Right lobe of liver (tissue), 6 donors: ENCODE measurements around the gene CPD. TPM values are rescaled to one million over a fixed set of nuclear protein-coding genes. Genes with fewer than 3 reads are reported as not detected.

Experiments used
- ATAC-seq, 4 donors: fragments of 200-7000 bp; cut with Tn5 transposase; one replicate each; pipeline ENCODE4 v1.9.1; 2020; ENCODE audit warnings: mild to moderate bottlenecking in 4 of 4, moderate library complexity in 4 of 4
- DNase-seq, 3 donors: peaks; one replicate each; pipeline ENCODE4 v3.0.0-alpha.2; 2020
- H3K27ac ChIP-seq, 3 donors: fragments of 200-600 bp; one replicate each; pipeline ENCODE4 v1.8.0; 2022
- H3K27me3 ChIP-seq, 2 donors: fragments of 200-600 bp; one replicate each; pipeline ENCODE4 v1.8.0; 2022
- H3K36me3 ChIP-seq, 4 donors: fragments of 200-600 bp; sonication (generic) in 1 of 4; one replicate each; pipeline versions ENCODE4 v1.5.1 to v1.8.0; 2017 to 2022; ENCODE audit warnings: control low read depth in 1 of 4
- H3K4me1 ChIP-seq, 4 donors: fragments of 200-600 bp; sonication (generic) in 1 of 4; one replicate each; pipeline versions ENCODE4 v1.5.1 to v1.8.0; 2017 to 2022; ENCODE audit warnings: control low read depth in 1 of 4
- H3K4me3 ChIP-seq, 3 donors: fragments of 200-600 bp; one replicate each; pipeline ENCODE4 v1.8.0; 2022
- H3K9me3 ChIP-seq, 4 donors: fragments of 200-600 bp; sonication (generic) in 1 of 4; one replicate each; pipeline versions ENCODE4 v1.5.1 to v1.8.0; 2017 to 2022; ENCODE audit warnings: control low read depth in 1 of 4
- POLR2A ChIP-seq: fragments of 450-650 bp; IDR thresholded peaks from one replicate; pipeline ENCODE4 v1.6.1; 2017; ENCODE audit warnings: antibody characterized with exemption, mild to moderate bottlenecking
- WGBS: methylation state at CpG from one replicate; pipeline ENCODE4 v1.1.6; 2018; ENCODE audit warnings: low coverage, low lambda C conversion rate; ENCODE audit not compliant: insufficient coverage; ENCODE audit errors: missing lambda C conversion rate; 5-methylcytosine and 5-hydroxymethylcytosine counted together
- intact Hi-C, 2 donors: fragments of 100-400 bp; cut with DNase I; formaldehyde crosslinking; loops; one replicate each; pipeline versions ENCODE4 v1.11.2 to v1.14.1; 2022
- total RNA-seq, 6 experiments: library from RNA; depleted of rRNA in 2 of 6; stranded (reverse); fragments of >200 nt in 2 of 6; fragmentation: NEBNext Ultra II Directional in 3 of 6; extraction: Animal tissue kit (Norgen Biotek cat#: 25700) in 3 of 6; gene quantifications; one replicate each; pipeline versions ENCODE4 v1.1.0 to v1.2.4, GENCODE V29; 2016 to 2023
- TF ChIP-seq, protein P1 (sequence below), 4 donors: fragments of 200-600 bp in 3 of 4; fragments of 450-650 bp in 1 of 4; IDR thresholded peaks; one replicate each; pipeline versions ENCODE4 v1.5.1 to v1.8.0; 2016 to 2022; ENCODE audit warnings: antibody characterized with exemption in 4 of 4, mild to moderate bottlenecking in 2 of 4
- donor health status: DM: no; HTN: yes; CAD: no.
- donor health status: DM: no; HTN: no; CAD: no.
- donor health status: DM: no; HTN: no; CAD: no.
- donor health status: DM: no; HTN: yes; CAD: no.
- donor health status: DM: no; HTN: yes; CAD: no.

CPD gene
- total RNA-seq, 6 experiments from 2014 or later: 42.2 to 129 (median 53.5) TPM

DNA sequence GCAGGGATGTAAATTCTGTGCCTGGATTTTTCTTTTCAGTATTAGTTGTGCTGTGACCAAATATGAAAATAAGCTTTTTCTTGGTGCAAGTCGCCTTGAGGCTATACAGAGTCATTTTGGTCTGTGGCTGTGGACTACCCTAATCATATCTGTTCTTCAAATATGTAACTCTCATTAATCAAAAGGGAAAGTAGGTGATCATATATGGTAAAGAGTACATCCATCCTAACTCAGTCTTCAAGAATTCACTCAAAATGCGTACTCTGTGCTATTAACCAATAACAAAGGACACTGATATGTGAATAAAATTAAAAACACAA is 2.6 kb downstream of the CPD start:
- no peak for TF ChIP-seq POLR2A
- TF ChIP-seq, protein P1, sequence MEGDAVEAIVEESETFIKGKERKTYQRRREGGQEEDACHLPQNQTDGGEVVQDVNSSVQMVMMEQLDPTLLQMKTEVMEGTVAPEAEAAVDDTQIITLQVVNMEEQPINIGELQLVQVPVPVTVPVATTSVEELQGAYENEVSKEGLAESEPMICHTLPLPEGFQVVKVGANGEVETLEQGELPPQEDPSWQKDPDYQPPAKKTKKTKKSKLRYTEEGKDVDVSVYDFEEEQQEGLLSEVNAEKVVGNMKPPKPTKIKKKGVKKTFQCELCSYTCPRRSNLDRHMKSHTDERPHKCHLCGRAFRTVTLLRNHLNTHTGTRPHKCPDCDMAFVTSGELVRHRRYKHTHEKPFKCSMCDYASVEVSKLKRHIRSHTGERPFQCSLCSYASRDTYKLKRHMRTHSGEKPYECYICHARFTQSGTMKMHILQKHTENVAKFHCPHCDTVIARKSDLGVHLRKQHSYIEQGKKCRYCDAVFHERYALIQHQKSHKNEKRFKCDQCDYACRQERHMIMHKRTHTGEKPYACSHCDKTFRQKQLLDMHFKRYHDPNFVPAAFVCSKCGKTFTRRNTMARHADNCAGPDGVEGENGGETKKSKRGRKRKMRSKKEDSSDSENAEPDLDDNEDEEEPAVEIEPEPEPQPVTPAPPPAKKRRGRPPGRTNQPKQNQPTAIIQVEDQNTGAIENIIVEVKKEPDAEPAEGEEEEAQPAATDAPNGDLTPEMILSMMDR (IDR thresholded peaks at IDR 0.05): no peak
- Histone ChIP-seq H3K27ac (no peak overlapping the region), H3K36me3 (no peaks in the 10 kb centered on the region), H3K9me3 (no peaks in the 10 kb centered on the region), H3K4me3 (no peak overlapping the region), H3K4me1 (peaks cover 0 to 33% (median 0%) of the 10 kb centered on the region in 4 donors), H3K27me3 (no peaks in the 10 kb centered on the region)
- whole genome bisulfite sequencing: 88% methylated on average over 2 of the region's 2 CpGs
- ATAC-seq (no peak), DNase-seq (no peak)
- intact Hi-C loops: no loop called here

DNA sequence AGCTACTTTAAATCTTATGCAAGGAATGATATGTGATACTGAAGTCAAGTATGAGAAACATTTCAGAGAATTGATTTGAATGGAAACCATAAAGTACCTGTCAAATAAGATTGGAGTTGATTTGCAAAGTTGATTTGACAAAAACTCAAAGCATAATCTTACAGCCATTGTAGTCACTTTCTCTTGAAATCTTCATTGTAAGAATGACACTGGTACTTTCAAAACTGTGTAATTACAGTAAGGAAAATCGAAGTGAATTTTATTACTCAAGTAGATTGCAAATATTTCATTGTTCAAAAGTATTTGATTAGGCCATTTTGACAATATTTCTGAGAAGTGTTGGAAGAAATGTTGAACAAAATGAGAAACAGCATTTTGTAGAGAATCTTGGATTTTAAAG is 3.6 kb downstream of the CPD start:
- ATAC-seq (no peak), DNase-seq (no peak)
- Histone ChIP-seq H3K9me3 (no peaks in the 10 kb centered on the region), H3K36me3 (peaks cover 0 to 3% (median 0%) of the 10 kb centered on the region in 4 donors), H3K4me3 (no peak overlapping the region), H3K27ac (no peak overlapping the region), H3K4me1 (peaks cover 0 to 33% (median 0%) of the 10 kb centered on the region in 4 donors), H3K27me3 (no peaks in the 10 kb centered on the region)
- 69% methylated on average over 1 of the region's 1 CpG for WGBS
- intact Hi-C loops: no loop called here
- TF ChIP-seq, protein P1 (IDR thresholded peaks at IDR 0.05): no peak
- no peak for TF ChIP-seq POLR2A

DNA sequence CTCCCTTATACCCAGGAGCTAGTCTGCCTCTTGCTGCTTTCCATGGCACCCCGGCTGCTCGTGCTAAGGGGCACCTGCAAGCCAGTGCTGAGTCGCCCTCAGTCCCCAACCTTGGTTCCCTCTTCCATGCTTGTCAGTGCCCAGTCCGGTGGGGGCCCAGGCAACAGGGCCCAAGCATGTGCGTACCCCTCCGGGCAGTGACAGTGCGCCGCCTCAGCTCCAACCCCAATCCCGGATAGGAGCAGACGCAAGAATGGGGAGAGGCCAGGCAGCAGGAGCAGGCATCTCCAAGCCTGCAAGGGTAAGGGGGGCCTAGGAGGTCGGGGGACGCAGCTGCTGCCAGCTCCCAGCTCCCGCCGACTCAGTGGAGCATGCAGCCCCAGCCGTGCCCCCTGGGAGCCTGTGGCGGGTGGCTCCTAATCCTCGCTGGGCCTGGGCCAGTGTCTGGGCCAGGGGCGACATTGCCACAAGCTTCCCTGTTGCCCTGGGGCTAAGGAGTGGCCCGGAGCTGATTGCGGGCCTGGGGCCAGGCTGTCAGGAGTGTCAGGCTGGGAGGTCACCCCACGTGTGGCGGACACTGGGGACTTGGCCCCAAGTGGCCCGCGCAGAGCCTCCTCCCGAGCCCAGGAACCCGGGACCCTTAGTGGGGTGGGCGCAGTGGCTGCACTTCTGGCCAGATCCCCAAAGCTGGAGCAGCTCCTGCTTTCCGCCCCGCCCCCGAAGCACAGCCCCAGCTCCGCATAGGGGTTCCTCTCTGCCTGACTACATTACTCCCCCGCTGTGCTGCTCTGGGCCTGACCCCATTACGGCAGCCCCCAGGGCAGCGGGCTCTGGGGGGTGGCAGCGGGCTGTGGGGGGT is 9.8 kb downstream of the CPD start:
- Histone ChIP-seq H3K4me1 (no peaks in the 10 kb centered on the region), H3K9me3 (no peaks in the 10 kb centered on the region), H3K36me3 (peaks cover 0 to 13% (median 0%) of the 10 kb centered on the region in 4 donors), H3K27ac (no peak overlapping the region), H3K27me3 (no peaks in the 10 kb centered on the region), H3K4me3 (no peak overlapping the region)
- TF ChIP-seq POLR2A: no peak
- TF ChIP-seq, protein P1 (IDR thresholded peaks at IDR 0.05): no peak
- intact Hi-C loops: no loop called here
- DNase-seq (no peak), ATAC-seq (peak in 2 of 4 donors; percentile 21 to 50)
- no CpG with 5 or more reads among the region's 35 CpGs for WGBS

DNA sequence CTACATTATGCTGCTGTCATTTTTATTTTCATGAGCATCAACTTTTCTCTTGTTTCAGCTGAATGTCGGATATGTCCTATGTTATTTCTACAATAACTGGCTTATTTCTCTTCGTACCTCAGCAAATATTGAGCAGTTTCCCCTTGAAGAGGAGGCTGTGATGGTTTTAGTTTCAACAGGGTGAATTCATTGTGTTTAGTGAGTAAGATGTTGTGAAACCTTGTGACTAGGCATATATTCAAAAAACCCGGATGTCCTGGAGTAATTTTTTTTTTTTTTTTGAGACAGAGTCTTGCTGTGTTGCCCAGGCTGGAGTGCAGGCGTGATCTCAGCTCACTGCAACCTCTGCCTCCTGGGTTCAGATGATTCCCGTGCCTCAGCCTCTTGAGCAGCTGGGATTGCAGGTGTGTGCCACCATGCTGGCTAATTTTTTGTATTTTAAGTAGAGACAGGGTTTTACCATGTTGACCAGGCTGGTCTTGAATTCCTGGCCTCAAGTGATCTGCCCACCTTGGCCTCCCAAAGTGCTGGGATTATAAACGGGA is 11.1 kb downstream of the CPD start:
- ATAC-seq (peak in 1 of 4 donors; percentile 17), DNase-seq (no peak)
- Histone ChIP-seq H3K4me1 (no peaks in the 10 kb centered on the region), H3K27ac (no peak overlapping the region), H3K36me3 (peaks cover 0 to 13% (median 0%) of the 10 kb centered on the region in 4 donors), H3K27me3 (no peaks in the 10 kb centered on the region), H3K9me3 (no peaks in the 10 kb centered on the region), H3K4me3 (no peak overlapping the region)
- intact Hi-C loops: no loop called here
- TF ChIP-seq POLR2A: no peak
- TF ChIP-seq, protein P1 (IDR thresholded peaks at IDR 0.05): no peak
- 79% methylated on average over 6 of the region's 6 CpGs for WGBS
